KMS-11 (cell line): ENCODE results near the gene MEAK7.

ENCODE experiments used
- H2AFZ ChIP-seq: fragments of 200-600 bp; sonication (generic); 2 replicates; pipeline ENCODE4 v1.6.1; 2016; ENCODE audit warnings: antibody characterized with exemption, mixed run types, low read depth
- H3K27ac ChIP-seq: fragments of 200-600 bp; sonication (generic); 2 replicates; pipeline ENCODE4 v1.6.1; 2016; ENCODE audit warnings: mild to moderate bottlenecking, mixed run types
- H3K27me3 ChIP-seq: fragments of 200-600 bp; sonication (generic); 2 replicates; pipeline ENCODE4 v1.6.1; 2017; ENCODE audit warnings: mild to moderate bottlenecking, low read depth, mixed run types, moderate library complexity; ENCODE audit not compliant: insufficient read depth
- H3K36me3 ChIP-seq: fragments of 200-600 bp; sonication (generic); 2 replicates; pipeline ENCODE4 v1.6.1; 2017; ENCODE audit warnings: mild to moderate bottlenecking, mixed run types; ENCODE audit not compliant: insufficient read depth
- H3K4me1 ChIP-seq: fragments of 200-600 bp; sonication (generic); 2 replicates; pipeline ENCODE4 v1.6.1; 2016; ENCODE audit warnings: mild to moderate bottlenecking, low read depth, mixed run types; ENCODE audit not compliant: poor library complexity, severe bottlenecking
- H3K4me2 ChIP-seq: fragments of 200-600 bp; sonication (generic); 2 replicates; pipeline ENCODE4 v1.7.0; 2016; ENCODE audit warnings: mild to moderate bottlenecking, mixed run types
- H3K4me3 ChIP-seq: fragments of 200-600 bp; sonication (generic); IDR thresholded peaks from 2 replicates; pipeline ENCODE4 v1.6.1; 2017; ENCODE audit warnings: low read depth, low read length, mixed read lengths; ENCODE audit not compliant: insufficient read depth
- H3K79me2 ChIP-seq: fragments of 200-600 bp; sonication (generic); 2 replicates; pipeline ENCODE4 v1.6.1; 2016; ENCODE audit warnings: low read depth, mixed run types; ENCODE audit not compliant: insufficient read depth
- H3K9ac ChIP-seq: fragments of 200-600 bp; sonication (generic); 2 replicates; pipeline ENCODE4 v1.6.1; 2016; ENCODE audit warnings: mild to moderate bottlenecking, mixed run types
- H4K20me1 ChIP-seq: fragments of 200-600 bp; sonication (generic); 2 replicates; pipeline ENCODE4 v1.6.1; 2016; ENCODE audit warnings: mild to moderate bottlenecking, mixed run types; ENCODE audit not compliant: insufficient read depth
- TF ChIP-seq, protein P1 (sequence below): fragments of 200-600 bp; sonication (generic); conservative IDR thresholded peaks from 2 replicates; pipeline ENCODE4 v1.6.1; 2017; ENCODE audit warnings: low read depth, mild to moderate bottlenecking, antibody characterized with exemption, low read length, moderate library complexity, mixed read lengths

Gene MEAK7

GRCh38 chr16:84496991-84497390 is 7.5 kb downstream of the MEAK7 start:
- no peak overlapping the region for H3K27ac ChIP-seq
- H4K20me1 ChIP-seq, result no peaks in the 10 kb centered on the region
- H3K9ac ChIP-seq, result no peak overlapping the region
- no peaks in the 10 kb centered on the region for H3K36me3 ChIP-seq
- no peak overlapping the region for H2AFZ ChIP-seq
- H3K4me1 ChIP-seq, result no peaks in the 10 kb centered on the region
- no peak overlapping the region for H3K4me2 ChIP-seq
- H3K4me3 ChIP-seq, result no peak overlapping the region
- no peaks in the 10 kb centered on the region for H3K79me2 ChIP-seq
- no peaks in the 10 kb centered on the region for H3K27me3 ChIP-seq
- TF ChIP-seq, protein P1, sequence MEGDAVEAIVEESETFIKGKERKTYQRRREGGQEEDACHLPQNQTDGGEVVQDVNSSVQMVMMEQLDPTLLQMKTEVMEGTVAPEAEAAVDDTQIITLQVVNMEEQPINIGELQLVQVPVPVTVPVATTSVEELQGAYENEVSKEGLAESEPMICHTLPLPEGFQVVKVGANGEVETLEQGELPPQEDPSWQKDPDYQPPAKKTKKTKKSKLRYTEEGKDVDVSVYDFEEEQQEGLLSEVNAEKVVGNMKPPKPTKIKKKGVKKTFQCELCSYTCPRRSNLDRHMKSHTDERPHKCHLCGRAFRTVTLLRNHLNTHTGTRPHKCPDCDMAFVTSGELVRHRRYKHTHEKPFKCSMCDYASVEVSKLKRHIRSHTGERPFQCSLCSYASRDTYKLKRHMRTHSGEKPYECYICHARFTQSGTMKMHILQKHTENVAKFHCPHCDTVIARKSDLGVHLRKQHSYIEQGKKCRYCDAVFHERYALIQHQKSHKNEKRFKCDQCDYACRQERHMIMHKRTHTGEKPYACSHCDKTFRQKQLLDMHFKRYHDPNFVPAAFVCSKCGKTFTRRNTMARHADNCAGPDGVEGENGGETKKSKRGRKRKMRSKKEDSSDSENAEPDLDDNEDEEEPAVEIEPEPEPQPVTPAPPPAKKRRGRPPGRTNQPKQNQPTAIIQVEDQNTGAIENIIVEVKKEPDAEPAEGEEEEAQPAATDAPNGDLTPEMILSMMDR, result no peak

- H3K27ac ChIP-seq, result no peak overlapping the region
- no peak overlapping the region for H3K9ac ChIP-seq
- no peak overlapping the region for H2AFZ ChIP-seq
- no peaks in the 10 kb centered on the region for H4K20me1 ChIP-seq
- TF ChIP-seq, protein P1, result no peak
- no peak overlapping the region for H3K4me3 ChIP-seq
- no peak overlapping the region for H3K4me2 ChIP-seq
- no peaks in the 10 kb centered on the region for H3K27me3 ChIP-seq
- H3K4me1 ChIP-seq, result no peaks in the 10 kb centered on the region
- no peaks in the 10 kb centered on the region for H3K36me3 ChIP-seq
- H3K79me2 ChIP-seq, result no peaks in the 10 kb centered on the region
Observed at GRCh38 chr16:84495506-84495905, 9.0 kb downstream of the MEAK7 start.

DNA sequence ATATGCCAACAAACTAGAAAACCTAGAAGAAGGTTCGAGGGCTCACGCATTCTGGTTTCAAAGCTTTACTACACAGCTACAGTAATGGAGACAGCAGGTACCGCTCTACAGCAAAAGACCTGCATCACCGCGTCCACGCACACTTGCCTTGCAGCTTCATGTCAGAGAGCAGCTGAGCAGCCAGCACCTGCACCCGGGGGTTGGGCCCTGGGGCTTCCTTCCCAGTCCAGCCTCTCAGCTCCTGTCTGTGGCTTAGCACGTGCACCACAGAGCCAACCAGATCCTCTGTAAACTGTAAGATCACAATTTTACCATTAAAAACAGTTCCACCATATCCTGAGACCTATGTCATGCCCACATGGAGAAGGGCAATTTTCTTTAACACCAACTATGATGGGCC is 15.3 kb downstream of the MEAK7 start:
- no peak overlapping the region for H3K4me2 ChIP-seq

GRCh38 chr16:84487358-84487757 is 17.1 kb downstream of the MEAK7 start:
- no peaks in the 10 kb centered on the region for H3K79me2 ChIP-seq
- no peaks in the 10 kb centered on the region for H3K4me1 ChIP-seq
- no peak overlapping the region for H3K4me3 ChIP-seq
- H3K27ac ChIP-seq, result no peak overlapping the region
- no peaks in the 10 kb centered on the region for H3K36me3 ChIP-seq
- no peaks in the 10 kb centered on the region for H3K27me3 ChIP-seq
- H3K9ac ChIP-seq, result no peak overlapping the region
- H3K4me2 ChIP-seq, result no peak overlapping the region
- no peak overlapping the region for H2AFZ ChIP-seq
- no peaks in the 10 kb centered on the region for H4K20me1 ChIP-seq
- TF ChIP-seq, protein P1, result no peak

More for the DNA sequence above, 15.3 kb downstream of the MEAK7 start:
- no peaks in the 10 kb centered on the region for H4K20me1 ChIP-seq
- no peak overlapping the region for H3K27ac ChIP-seq
- H3K79me2 ChIP-seq, result no peaks in the 10 kb centered on the region
- no peaks in the 10 kb centered on the region for H3K4me1 ChIP-seq
- H3K36me3 ChIP-seq, result no peaks in the 10 kb centered on the region
- H3K27me3 ChIP-seq, result no peaks in the 10 kb centered on the region
- no peak overlapping the region for H3K9ac ChIP-seq
- TF ChIP-seq, protein P1, result no peak
- no peak overlapping the region for H2AFZ ChIP-seq
- H3K4me3 ChIP-seq, result no peak overlapping the region
